HEK293T (cell line): ENCODE measurements around the gene WNT8A.

Experiments used
- ARNT ChIP-seq: fragments of 450-650 bp; IDR thresholded peaks from 2 replicates; pipeline ENCODE4 v1.6.1; 2017; ENCODE audit warnings: mild to moderate bottlenecking
- BHLHE40 ChIP-seq: fragments of 450-650 bp; IDR thresholded peaks from 2 replicates; pipeline ENCODE4 v1.6.1; 2016; ENCODE audit warnings: mild to moderate bottlenecking, moderate library complexity, borderline replicate concordance
- ELF4 ChIP-seq: fragments of 450-650 bp; IDR thresholded peaks from 2 replicates; pipeline ENCODE4 v1.6.1; 2017; ENCODE audit warnings: antibody characterized with exemption
- FOXM1 ChIP-seq: fragments of 450-650 bp; IDR thresholded peaks from 2 replicates; pipeline ENCODE4 v1.6.1; 2017; ENCODE audit warnings: mild to moderate bottlenecking, borderline replicate concordance
- SP1 ChIP-seq: fragments of 450-650 bp; IDR thresholded peaks from 2 replicates; pipeline ENCODE4 v1.6.1; 2017
- SUZ12 ChIP-seq: fragments of 450-650 bp; IDR thresholded peaks from 2 replicates; pipeline ENCODE4 v1.6.1; 2016; ENCODE audit warnings: mild to moderate bottlenecking
- TARDBP ChIP-seq: fragments of 450-650 bp; IDR thresholded peaks from 2 replicates; pipeline ENCODE4 v1.6.1; 2016

DNA sequence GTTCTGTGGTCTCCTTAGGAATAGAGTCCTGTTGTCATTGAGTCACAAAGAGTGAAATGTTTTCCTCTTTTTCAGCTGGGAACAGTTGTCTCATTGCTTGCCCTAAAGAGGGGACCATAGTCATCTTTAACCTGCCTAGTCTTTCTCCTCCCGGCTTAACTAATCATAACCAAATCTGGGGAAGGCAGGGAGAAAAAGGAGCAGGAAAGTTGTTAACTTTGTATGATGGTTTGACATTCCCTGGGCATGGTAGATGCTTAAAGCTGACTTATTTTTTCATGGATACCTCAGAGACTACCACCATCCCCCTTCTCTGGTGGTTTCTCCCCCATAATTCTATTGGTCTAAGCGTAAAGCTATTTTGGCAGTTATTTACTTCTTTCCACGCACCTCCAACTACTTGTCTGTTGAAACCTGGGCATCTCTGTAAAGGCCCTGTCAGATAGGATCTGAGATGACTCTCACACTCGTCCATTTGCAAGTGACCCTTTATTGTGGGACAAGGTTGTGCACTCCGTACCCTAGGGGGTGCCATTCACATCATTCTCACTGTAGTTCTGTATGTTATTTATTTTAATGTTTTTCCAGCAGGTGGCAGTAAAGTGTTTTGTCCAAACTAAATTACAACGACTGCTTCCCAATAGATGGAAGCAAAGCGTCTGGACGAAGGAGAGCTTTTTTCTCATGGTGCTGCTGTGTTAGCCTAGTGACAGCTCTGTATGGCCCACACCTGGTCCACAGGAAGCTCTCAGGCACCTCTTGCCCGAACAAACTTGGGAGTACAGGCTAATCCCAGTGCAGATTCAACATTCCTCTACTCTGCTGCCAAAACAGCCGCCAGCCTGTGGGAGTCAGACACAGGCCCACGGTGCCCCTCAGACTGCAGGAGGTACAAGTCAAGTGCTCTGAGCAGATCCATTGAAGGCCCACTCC is 48.0 kb upstream of the WNT8A start:
- TF ChIP-seq ELF4: no peak
- TF ChIP-seq FOXM1: no peak
- TF ChIP-seq BHLHE40: no peak
- no peak for TF ChIP-seq SP1
- no peak for TF ChIP-seq SUZ12
- TF ChIP-seq TARDBP: no peak
- TF ChIP-seq ARNT: no peak
